BE2C (cell line): Measurements from ENCODE around the gene OCA2.

Experiments used
- DNase-seq: peaks from one replicate; pipeline ENCODE4 v3.0.0-alpha.2; 2020
- H3K27me3 ChIP-seq: fragments of 250-450 bp; sonication (Bioruptor Pico); 2 replicates; pipeline ENCODE4 v1.5.1; 2020; ENCODE audit warnings: mild to moderate bottlenecking
- H3K36me3 ChIP-seq: fragments of 250-450 bp; sonication (Bioruptor Pico); 2 replicates; pipeline ENCODE4 v1.5.1; 2020; ENCODE audit warnings: mild to moderate bottlenecking
- H3K4me1 ChIP-seq: fragments of 250-450 bp; sonication (Bioruptor Pico); 2 replicates; pipeline ENCODE4 v1.5.1; 2020
- H3K4me3 ChIP-seq: 2 replicates; pipeline ENCODE4 v1.5.1; 2011; ENCODE audit warnings: low read depth, low read length
- H3K9me3 ChIP-seq: fragments of 250-450 bp; sonication (Bioruptor Pico); 2 replicates; pipeline ENCODE4 v1.5.1; 2020
- CTCF ChIP-seq: IDR thresholded peaks from 2 replicates; pipeline ENCODE4 v1.5.1; 2012; ENCODE audit warnings: mild to moderate bottlenecking, low read depth, low read length

The OCA2 gene

GRCh38 chr15:28106294-28107110 is 7.4 kb upstream of the OCA2 start:
- no peaks in the 10 kb centered on the region for H3K9me3 ChIP-seq
- H3K4me1 ChIP-seq, result no peaks in the 10 kb centered on the region
- peaks cover 3% of the 10 kb centered on the region for H3K36me3 ChIP-seq
- H3K4me3 ChIP-seq, result no peak overlapping the region
- TF ChIP-seq CTCF, result no peak
- no peak for DNase-seq
- H3K27me3 ChIP-seq, result no peaks in the 10 kb centered on the region

- Histone ChIP-seq H3K4me3 (no peak overlapping the region), H3K4me1 (no peaks in the 10 kb centered on the region), H3K27me3 (no peaks in the 10 kb centered on the region), H3K36me3 (no peaks in the 10 kb centered on the region; the same call in 1 of the 2 replicates), H3K9me3 (no peaks in the 10 kb centered on the region)
- no peak for TF ChIP-seq CTCF
- no peak for DNase-seq
These were observed 6.7 kb upstream of the OCA2 start for GRCh38 chr15:28105793-28106192.

- TF ChIP-seq CTCF, result no peak
- no peaks in the 10 kb centered on the region for H3K9me3 ChIP-seq
- no peaks in the 10 kb centered on the region for H3K36me3 ChIP-seq
- DNase-seq, result no peak
- H3K27me3 ChIP-seq, result no peaks in the 10 kb centered on the region
- H3K4me3 ChIP-seq, result no peak overlapping the region
- H3K4me1 ChIP-seq, result no peaks in the 10 kb centered on the region
These were observed 6.2 kb upstream of the OCA2 start for GRCh38 chr15:28105224-28105791.

GRCh38 chr15:28104326-28104725 is 5.2 kb upstream of the OCA2 start:
- Histone ChIP-seq H3K9me3 (no peaks in the 10 kb centered on the region), H3K36me3 (no peaks in the 10 kb centered on the region), H3K4me1 (peaks cover 6% of the 10 kb centered on the region), H3K4me3 (no peak overlapping the region), H3K27me3 (no peaks in the 10 kb centered on the region)
- DNase-seq, result no peak
- no peak for TF ChIP-seq CTCF

- Histone ChIP-seq H3K36me3 (no peaks in the 10 kb centered on the region), H3K27me3 (peaks cover 1% of the 10 kb centered on the region; the same call in 1 of the 2 replicates), H3K4me1 (peaks cover 6% of the 10 kb centered on the region), H3K9me3 (no peaks in the 10 kb centered on the region), H3K4me3 (no peak overlapping the region)
- TF ChIP-seq CTCF, result no peak
- DNase-seq, result no peak
These were observed 4.7 kb upstream of the OCA2 start for GRCh38 chr15:28103831-28104230.

GRCh38 chr15:28101983-28102441 is 2.9 kb upstream of the OCA2 start:
- Histone ChIP-seq H3K9me3 (no peaks in the 10 kb centered on the region), H3K4me1 (peaks cover 6% of the 10 kb centered on the region), H3K4me3 (no peak overlapping the region), H3K27me3 (peaks cover 18% of the 10 kb centered on the region), H3K36me3 (no peaks in the 10 kb centered on the region)
- TF ChIP-seq CTCF, result no peak
- DNase-seq, result no peak
